ENCODE data around the gene EIF5AL1.

Gene EIF5AL1

GRCh38 chr10:79561257-79561656 lies 48.9 kb downstream of the EIF5AL1 start:
- no peak for DNase-seq

GRCh38 chr10:79562135-79562756 lies 49.9 kb downstream of the EIF5AL1 start:
- DNase-seq, result peak; percentile 13

DNA sequence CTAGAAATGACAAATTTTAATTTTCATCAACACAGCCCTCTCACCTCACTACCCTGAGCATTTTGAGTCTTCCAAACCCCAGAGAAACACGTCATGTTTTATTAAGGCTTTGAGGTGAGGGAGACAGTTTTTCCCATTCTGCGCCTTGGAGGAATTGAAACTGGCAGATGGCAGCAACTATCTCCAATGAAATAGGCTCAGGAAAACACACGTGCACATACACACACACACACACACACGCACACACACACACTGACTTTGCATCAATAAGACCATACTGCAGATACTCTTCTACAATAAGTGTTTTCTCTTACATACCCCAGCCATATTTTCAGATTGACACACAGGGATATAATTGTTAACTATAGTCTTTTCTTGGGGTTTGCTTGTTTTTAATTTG lies 51.1 kb downstream of the EIF5AL1 start:
- DNase-seq, result no peak

All from NCI-H1694 (cell line).